GM10266 (cell line): Measurements from ENCODE around the gene RASA4.
"Not testable (repeated sequence)": the region's sequence is repeated elsewhere in the genome, so short reads cannot be mapped to it uniquely, and the experiment has no call there.

Experiments
- DNase-seq: peaks from one replicate; pipeline ENCODE4 v3.0.0; 2012; ENCODE audit errors: extremely low spot score

Gene RASA4

GRCh38 chr7:102616507-102617125, at the start of gene RASA4:
RASA4 (minus strand) TSS chr7:102616756; CDS start chr7:102616689, 67 bp downstream.
- DNase-seq: not testable (repeated sequence)

GRCh38 chr7:102664765-102665164, 48.2 kb upstream of the RASA4 start:
- DNase-seq: not testable (repeated sequence)

DNA sequence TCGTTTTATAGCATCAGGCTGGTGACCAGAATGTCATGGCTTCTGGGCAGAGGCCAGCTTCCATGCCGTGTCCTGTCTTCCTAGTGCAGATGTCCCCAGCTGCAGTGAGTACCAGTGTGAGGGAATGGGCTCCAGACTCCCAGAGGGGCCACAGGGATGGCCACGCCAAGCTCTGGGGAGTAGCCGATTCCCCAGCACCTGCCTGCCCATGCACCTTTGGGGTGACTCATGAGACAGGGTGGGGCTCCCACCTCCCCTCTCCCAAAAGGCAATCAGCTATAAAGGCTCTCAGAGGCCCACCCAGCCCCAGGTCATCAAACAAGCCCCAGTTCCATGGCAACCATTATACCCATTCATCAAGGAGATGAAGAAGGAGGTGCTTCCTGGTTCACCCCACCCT, 33.4 kb upstream of the RASA4 start, which contains the start of gene SPDYE2B:
Gene SPDYE2B (plus strand): TSS at position 396 of the 400 bp plus-strand sequence. CDS start 2,030 bp downstream, outside the sequence.
- not testable (repeated sequence) for DNase-seq

GRCh38 chr7:102647813-102648212, 31.3 kb upstream of the RASA4 start:
- not testable (repeated sequence) for DNase-seq

DNA sequence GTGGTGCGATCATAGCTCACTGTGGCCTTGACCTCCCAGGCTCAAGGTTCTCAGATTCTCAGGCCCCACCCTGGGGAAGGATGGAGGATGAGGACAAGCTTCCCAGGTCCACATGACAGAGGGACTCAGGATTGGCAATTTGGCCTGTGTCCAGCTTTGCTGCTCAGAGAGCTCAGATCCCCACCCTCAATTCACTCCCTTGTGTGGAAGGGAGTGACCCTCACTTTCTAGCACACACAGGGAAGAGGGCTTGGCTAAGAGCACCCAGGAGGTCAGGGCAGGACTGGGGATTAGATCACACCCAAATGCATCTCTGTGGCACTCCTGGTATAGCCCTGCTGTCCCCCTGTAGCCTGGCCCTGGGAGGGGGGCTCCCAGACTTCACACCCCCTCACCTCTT, 26.8 kb upstream of the RASA4 start:
- DNase-seq: not testable (repeated sequence)

DNA sequence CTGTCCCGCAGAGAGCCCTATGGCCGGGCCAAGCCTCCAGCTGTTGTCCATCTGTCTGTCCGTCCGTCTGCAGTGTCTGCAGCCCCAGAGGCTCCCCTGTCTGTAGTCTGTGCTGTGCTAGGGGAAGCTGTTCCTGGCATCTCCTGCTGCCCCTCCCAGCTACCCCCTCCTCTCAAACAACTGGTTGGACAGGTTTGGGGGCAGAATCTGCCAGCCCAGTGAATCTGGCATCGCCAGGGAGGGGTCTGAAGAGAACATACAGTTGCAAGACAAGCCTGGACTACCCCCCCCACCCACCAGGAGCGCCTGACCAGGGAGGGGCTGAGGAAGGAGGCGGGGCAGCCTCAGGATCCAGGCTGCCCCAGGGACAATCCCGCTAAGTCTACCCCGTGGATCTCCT, 26.1 kb upstream of the RASA4 start, which contains the start of gene UPK3BL1:
Gene UPK3BL1 (minus strand): TSS at position 101 of the 400 bp plus-strand sequence. CDS start 50 bp downstream, at position 51.
- DNase-seq: not testable (repeated sequence)

- not testable (repeated sequence) for DNase-seq
Observed at GRCh38 chr7:102638848-102639247, 22.3 kb upstream of the RASA4 start.

- DNase-seq: not testable (repeated sequence)
Observed at GRCh38 chr7:102636956-102637355, 20.4 kb upstream of the RASA4 start.

DNA sequence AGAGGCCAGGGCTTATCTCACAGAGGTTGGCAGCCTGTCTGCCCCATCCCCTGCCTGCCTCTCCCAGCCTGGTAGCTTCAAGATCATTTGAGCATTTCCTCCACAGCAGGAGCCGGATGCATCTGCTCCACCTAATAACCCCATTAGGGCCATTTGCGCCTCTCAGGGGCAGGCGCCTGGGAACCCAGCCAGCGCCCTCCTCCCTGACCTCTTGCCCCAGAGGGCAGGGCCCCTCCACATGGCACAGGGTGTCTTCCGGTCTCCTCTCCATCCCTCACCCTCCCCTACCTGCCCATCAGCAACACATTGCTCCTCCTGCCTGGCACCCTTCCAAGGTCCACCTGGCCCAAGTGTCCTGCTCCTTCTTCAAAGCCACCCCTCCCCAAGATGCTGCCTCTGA, 18.8 kb upstream of the RASA4 start:
- not testable (repeated sequence) for DNase-seq

- DNase-seq: not testable (repeated sequence)
Observed at GRCh38 chr7:102634299-102634698, 17.7 kb upstream of the RASA4 start.

DNA sequence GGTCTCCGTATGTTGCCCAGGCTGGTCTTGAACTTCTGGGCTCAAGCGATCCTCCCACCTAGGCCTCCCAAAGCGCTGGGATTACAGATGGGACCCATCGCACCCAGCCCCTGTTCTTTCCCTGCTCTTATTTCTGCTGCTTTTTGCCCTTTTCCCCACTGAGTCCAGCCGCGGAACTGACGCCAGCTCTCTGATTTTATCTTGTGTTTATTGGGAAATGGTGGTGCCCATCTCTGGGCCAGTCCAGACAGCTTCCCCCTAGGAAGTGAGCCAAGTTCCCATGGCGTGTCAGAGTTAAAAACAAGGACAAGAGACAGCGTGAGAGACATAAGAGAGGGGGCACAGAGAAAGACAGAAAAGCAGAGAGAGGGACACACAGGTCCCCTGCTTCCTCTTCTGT, 14.1 kb upstream of the RASA4 start:
- not testable (repeated sequence) for DNase-seq

DNA sequence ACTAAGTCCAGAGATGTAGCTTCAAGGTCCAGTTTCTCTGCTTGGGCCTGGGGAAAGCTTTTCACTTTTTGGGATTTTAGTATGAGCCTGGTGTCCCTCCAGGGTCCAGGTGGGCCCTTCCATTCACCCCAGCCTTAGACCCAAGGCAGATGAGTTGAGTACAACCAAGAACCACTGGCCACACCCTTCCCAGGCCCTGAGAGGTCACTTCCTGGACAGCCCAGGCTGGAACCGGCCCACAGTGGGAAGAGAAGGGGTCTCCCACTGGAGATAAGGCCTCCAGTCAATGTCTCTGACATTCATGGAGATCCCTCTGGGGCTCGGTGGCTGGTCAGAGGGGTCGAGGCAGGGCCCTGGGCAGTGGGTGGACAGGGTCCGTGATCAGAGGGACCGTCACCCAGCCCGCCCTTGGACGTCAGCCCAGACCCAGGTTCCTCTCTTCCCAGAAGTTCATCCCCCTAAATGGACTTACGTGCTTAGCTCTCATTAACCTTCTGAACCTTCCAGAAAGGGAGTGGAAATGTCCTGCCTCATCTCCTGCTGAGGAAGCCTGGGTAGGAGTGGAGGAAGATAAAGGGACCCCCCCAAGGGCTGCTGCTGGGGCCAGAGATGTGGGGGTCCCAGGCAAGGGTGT, 10.8 kb upstream of the RASA4 start:
- not testable (repeated sequence) for DNase-seq

- not testable (repeated sequence) for DNase-seq
Observed at GRCh38 chr7:102618122-102618521, 1.6 kb upstream of the RASA4 start.

DNA sequence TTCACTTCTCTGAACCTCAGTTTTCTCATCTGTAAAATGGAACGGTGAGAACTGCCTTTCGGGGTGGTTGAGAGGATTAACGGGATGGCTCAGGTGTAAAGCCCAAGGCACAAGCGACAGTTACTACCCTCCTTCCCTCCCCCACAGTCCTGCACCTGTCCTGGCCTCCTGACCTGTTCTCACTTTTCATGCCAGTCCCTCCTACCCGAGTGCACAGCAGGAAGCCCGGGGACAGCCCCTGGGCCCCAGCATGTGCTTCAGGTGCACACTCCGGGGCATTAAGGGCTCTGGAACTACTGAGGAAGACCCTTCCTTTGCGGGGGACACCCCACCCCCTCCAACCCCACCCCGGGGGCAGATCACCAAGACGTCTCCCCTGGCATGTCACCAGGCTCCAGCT, 626 bp downstream of the RASA4 start:
- DNase-seq: not testable (repeated sequence)

DNA sequence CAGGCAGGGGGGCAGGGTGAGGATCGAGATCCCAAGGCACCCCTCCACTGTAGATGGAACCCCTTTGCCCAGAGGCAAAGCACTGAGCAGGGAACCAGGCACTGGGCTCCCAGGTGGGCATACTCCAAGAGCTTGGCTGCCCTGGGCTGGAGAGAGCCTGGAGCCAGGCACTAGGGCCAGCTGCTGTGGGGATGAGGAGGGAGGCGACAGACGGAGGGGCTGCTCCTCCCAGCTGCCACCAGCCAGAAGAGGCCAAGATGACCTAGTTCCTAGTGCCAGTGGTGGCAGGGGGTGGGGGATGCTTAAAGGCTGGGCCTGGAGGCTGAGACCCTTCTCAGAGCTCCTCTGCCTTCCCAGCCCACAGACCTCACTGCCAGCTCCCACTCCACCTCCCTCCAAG, 1.7 kb downstream of the RASA4 start:
- DNase-seq: not testable (repeated sequence)

GRCh38 chr7:102614346-102614697, 2.2 kb downstream of the RASA4 start:
- not testable (repeated sequence) for DNase-seq

- DNase-seq: not testable (repeated sequence)
Observed at GRCh38 chr7:102613575-102614345, 2.8 kb downstream of the RASA4 start.

GRCh38 chr7:102611675-102612325, 4.8 kb downstream of the RASA4 start:
- DNase-seq: not testable (repeated sequence)

DNA sequence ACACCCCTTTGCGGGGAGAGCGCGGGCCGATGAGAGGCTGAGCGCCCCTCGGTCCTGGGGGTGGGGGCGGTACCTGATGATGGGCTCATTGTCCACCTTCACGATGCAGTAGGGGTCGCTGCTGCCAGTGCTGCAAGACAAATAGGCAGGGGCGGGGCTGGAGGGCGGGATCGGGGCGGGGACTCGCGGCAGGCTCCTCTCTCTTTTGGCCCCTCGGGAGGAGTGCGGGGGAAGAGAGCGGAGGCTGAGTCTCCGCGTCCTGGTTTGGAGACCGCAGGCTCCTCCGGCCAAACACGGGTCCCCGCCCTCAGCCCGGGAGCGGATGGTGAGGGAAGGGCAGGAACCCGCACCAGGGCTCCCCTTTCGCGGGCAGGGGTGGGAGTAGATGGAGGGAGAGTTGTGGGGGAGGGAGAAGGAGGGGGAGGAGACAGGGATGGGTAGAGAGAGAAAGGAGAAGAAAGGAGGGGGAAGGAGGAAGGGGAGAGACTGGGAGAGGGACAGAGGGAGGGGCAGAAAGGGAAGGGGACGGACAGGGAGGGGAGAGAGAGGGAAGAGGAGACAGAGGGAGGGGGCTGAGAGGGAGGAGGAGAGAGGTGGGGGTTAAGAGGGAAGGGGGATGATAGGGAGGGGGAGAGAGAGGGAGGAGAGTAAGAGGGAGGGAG, 5.4 kb downstream of the RASA4 start:
- DNase-seq: not testable (repeated sequence)

DNA sequence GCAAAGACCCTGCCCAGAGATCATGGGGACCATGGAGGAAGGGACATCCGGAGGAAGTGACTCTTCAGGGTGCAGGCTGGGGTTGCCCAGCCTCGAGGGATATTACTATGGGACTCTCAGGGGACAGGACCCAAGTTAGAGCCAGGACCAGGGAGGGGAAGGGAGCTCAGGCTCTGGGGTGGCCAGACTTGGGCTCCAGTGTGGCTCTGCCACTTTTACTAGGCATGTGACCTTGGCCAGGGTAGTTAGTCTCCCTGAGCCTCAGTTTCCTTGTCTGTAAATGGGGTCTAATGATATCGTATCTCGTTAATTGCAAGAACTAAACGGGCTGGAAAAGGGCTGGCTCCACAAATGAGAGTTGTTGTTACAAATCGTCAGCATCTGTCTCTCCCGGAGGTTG, 6.1 kb downstream of the RASA4 start:
- DNase-seq: not testable (repeated sequence)

DNA sequence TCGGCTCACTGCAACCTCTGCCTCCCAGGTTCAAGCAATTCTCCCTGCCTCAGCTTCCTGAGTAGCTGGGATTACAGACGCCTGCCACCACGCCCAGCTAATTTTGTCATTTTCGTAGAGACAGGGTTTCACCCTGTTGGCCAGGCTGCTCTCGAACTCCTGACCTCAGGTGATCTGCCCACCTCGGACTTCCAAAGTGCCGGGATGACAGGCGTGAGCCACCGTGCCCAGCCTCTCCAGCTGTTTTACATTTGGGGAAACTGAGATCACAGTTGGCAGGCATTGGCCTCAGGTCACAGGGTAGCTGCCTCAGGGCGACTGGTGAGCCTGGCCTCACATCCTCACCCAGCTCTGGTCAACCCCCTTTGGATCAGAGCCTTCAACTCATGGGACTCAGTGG, 6.8 kb downstream of the RASA4 start:
- DNase-seq: not testable (repeated sequence)
